ENCODE measurements around the gene GLB1L3. TPM values are rescaled to one million over a fixed set of nuclear protein-coding genes. Genes with fewer than 3 reads are reported as not detected.

GLB1L3 gene
- total RNA-seq (ENCODE audit: low replicate concordance): 0.09 TPM in 1 of 2 replicates, not detected in the other

- Histone ChIP-seq H3K4me1 (no peaks in the 10 kb centered on the region), H3F3A (ENCODE audit: low read depth) (peaks cover 16% of the 10 kb centered on the region), H3K9me3 (ENCODE audit: low read depth) (no peaks in the 10 kb centered on the region), H3K27me3 (peaks cover 83% of the 10 kb centered on the region), H2AFZ (replicated peaks) (peak within 1 kb of the TSS; percentile 53), H3K79me2 (ENCODE audit: low read depth) (no peaks in the 10 kb centered on the region), H3K27ac (no peak within 1 kb of the TSS), H3K4me2 (peak within 1 kb of the TSS; percentile 74), H4K20me1 (ENCODE audit: low read depth) (peaks cover 14% of the 10 kb centered on the region), H3K4me3 (peak within 1 kb of the TSS; percentile 50), H3K9ac (no peak within 1 kb of the TSS), H3K36me3 (no peaks in the 10 kb centered on the region)
- Mint-ChIP-seq H3K36me3 (peaks cover 4% of the 10 kb centered on the region), H3K9me3 (peaks cover 3% of the 10 kb centered on the region), H3K4me3 (peak within 1 kb of the TSS; percentile 86), H3K27ac (no peak within 1 kb of the TSS), H3K4me1 (peaks cover 35% of the 10 kb centered on the region), H3K27me3 (ENCODE audit: insufficient read depth, low read depth) (peaks cover 57% of the 10 kb centered on the region)
- TF ChIP-seq EZH2 (IDR thresholded peaks at IDR 0.05) (no peak), EZH2phosphoT487 (IDR thresholded peaks at IDR 0.05) (peak; percentile 90), CTCF (IDR thresholded peaks at IDR 0.05) (peak; percentile 48)
- DNase-seq (ENCODE audit: low spot score): peak; percentile 76
Observed at GRCh38 chr11:134275534-134276395, at the start of gene GLB1L3. TSS of gene GLB1L3 (plus strand) at chr11:134276379. CDS start at chr11:134276741, 362 bp downstream.

DNA sequence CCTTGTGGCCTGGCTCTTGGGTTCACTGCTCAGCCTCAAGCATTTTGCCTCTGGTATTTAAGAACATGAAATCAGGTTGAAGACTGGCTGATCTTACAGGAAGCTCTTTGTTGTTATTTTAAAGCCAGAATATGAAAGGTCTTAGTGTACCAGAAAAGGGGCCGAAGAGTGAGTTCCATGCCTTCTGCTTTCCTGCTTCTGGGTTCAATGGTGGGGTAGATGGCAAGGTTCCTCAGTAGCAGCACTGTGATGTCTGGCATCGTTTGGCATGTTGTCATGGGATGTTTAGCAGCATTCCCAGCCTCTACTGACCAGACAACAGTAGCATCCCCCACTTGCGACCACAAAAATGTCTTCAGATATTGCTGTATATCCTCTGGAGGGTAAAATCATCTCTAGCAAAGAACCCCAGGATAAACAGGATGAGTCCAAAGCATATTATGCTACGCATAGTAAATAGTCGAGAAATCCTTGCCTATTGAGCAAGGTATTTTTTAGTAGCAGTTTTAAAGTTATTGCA is 49.3 kb upstream of the GLB1L3 start:
- no peaks in the 10 kb centered on the region for H3K36me3 ChIP-seq
- no peak for DNase-seq (ENCODE audit: low spot score)
- Mint-ChIP-seq H3K4me3 (peak overlapping the region; percentile 69), H3K27me3 (ENCODE audit: insufficient read depth, low read depth) (peaks cover 4% of the 10 kb centered on the region), H3K4me1 (peaks cover 43% of the 10 kb centered on the region), H3K36me3 (no peaks in the 10 kb centered on the region), H3K27ac (no peak overlapping the region), H3K9me3 (no peaks in the 10 kb centered on the region)
- no peaks in the 10 kb centered on the region for H3F3A ChIP-seq (ENCODE audit: low read depth)
- H3K9me3 ChIP-seq (ENCODE audit: low read depth): no peaks in the 10 kb centered on the region
- H3K4me3 ChIP-seq: no peak overlapping the region
- TF ChIP-seq CTCF (IDR thresholded peaks at IDR 0.05): no peak
- TF ChIP-seq EZH2phosphoT487 (IDR thresholded peaks at IDR 0.05): no peak
- TF ChIP-seq EZH2 (IDR thresholded peaks at IDR 0.05): no peak
- no peak overlapping the region for H3K4me2 ChIP-seq
- no peak overlapping the region for H3K27ac ChIP-seq
- H3K4me1 ChIP-seq: peaks cover 19% of the 10 kb centered on the region
- H3K27me3 ChIP-seq: peaks cover 14% of the 10 kb centered on the region
- H2AFZ ChIP-seq (replicated peaks): no peak overlapping the region
- H3K9ac ChIP-seq: no peak overlapping the region
- H3K79me2 ChIP-seq (ENCODE audit: low read depth): peaks cover 34% of the 10 kb centered on the region
- H4K20me1 ChIP-seq (ENCODE audit: low read depth): peaks cover 28% of the 10 kb centered on the region

- Histone ChIP-seq H3K36me3 (no peaks in the 10 kb centered on the region), H3K9me3 (ENCODE audit: low read depth) (no peaks in the 10 kb centered on the region), H3K4me2 (no peak overlapping the region), H2AFZ (replicated peaks) (no peak overlapping the region), H3K4me1 (peaks cover 9% of the 10 kb centered on the region), H3F3A (ENCODE audit: low read depth) (no peaks in the 10 kb centered on the region), H3K4me3 (no peak overlapping the region), H3K27me3 (peaks cover 14% of the 10 kb centered on the region), H3K27ac (no peak overlapping the region), H4K20me1 (ENCODE audit: low read depth) (peaks cover 20% of the 10 kb centered on the region), H3K9ac (no peak overlapping the region), H3K79me2 (ENCODE audit: low read depth) (peaks cover 17% of the 10 kb centered on the region)
- H3K9me3 Mint-ChIP-seq: no peaks in the 10 kb centered on the region
- H3K4me3 Mint-ChIP-seq: no peak overlapping the region
- no peaks in the 10 kb centered on the region for H3K36me3 Mint-ChIP-seq
- peaks cover 39% of the 10 kb centered on the region for H3K4me1 Mint-ChIP-seq
- DNase-seq (ENCODE audit: low spot score): no peak
- H3K27me3 Mint-ChIP-seq (ENCODE audit: insufficient read depth, low read depth): peaks cover 7% of the 10 kb centered on the region
- TF ChIP-seq EZH2 (IDR thresholded peaks at IDR 0.05) (no peak), CTCF (IDR thresholded peaks at IDR 0.05) (no peak), EZH2phosphoT487 (IDR thresholded peaks at IDR 0.05) (no peak)
- H3K27ac Mint-ChIP-seq: no peak overlapping the region
Observed at GRCh38 chr11:134228625-134229024, 47.6 kb upstream of the GLB1L3 start.

Data from neural progenitor cell (in vitro differentiated cells).